H1 (cell line): ENCODE results near the gene XRRA1. TPM values are rescaled to one million over a fixed set of nuclear protein-coding genes. Genes with fewer than 3 reads are reported as not detected.

Source experiments
- CTCF ChIA-PET: fragments of 300-600 bp; sonication (Branson Sonifier 250); formaldehyde crosslinking; loops from one replicate; lab custom pipeline; 2021; ENCODE audit not compliant: partially characterized antibody; lab: Charles Lee
- POLR2A ChIA-PET: fragments of 300-600 bp; sonication (Branson Sonifier 250); formaldehyde crosslinking; loops from one replicate; lab custom pipeline; 2021; ENCODE audit warnings: inconsistent platforms; ENCODE audit not compliant: partially characterized antibody; lab: Charles Lee
- DNase-seq, 2 experiments: peaks; one replicate each; pipeline versions ENCODE4 v3.0.0 to v3.0.0-alpha.2; 2010 to 2022; ENCODE audit warnings: low spot score in 2 of 2, low read depth in 1 of 2, mixed read lengths in 1 of 2
- FAIRE-seq: peaks from 2 replicates; lab custom pipeline; 2011; peaks lifted over from hg19 to GRCh38; lab: Jason Lieb, UNC
- H2AFZ ChIP-seq: 2 replicates; pipeline ENCODE4 v1.8.1; 2012; ENCODE audit warnings: low read length, inconsistent platforms
- H2AK5ac ChIP-seq: 2 replicates; pipeline ENCODE4 v1.6.1; 2013; ENCODE audit warnings: low read depth, low read length
- H2BK120ac ChIP-seq: replicated peaks from 2 replicates; pipeline ENCODE3; 2013; ENCODE audit warnings: low read depth, low read length, inconsistent platforms
- H2BK12ac ChIP-seq: 2 replicates; pipeline ENCODE4 v1.6.1; 2013; ENCODE audit warnings: low read depth, low read length
- H2BK15ac ChIP-seq: 2 replicates; pipeline ENCODE4 v1.6.1; 2013; ENCODE audit warnings: low read length
- H2BK20ac ChIP-seq: 2 replicates; pipeline ENCODE4 v1.6.1; 2013; ENCODE audit warnings: low read length
- H2BK5ac ChIP-seq: 2 replicates; pipeline ENCODE4 v1.6.1; 2013; ENCODE audit warnings: low read depth, low read length
- H3K14ac ChIP-seq: 2 replicates; pipeline ENCODE4 v1.6.1; 2013; ENCODE audit warnings: inconsistent platforms; ENCODE audit not compliant: insufficient read length
- H3K18ac ChIP-seq: 2 replicates; pipeline ENCODE4 v1.6.1; 2013; ENCODE audit warnings: low read length; ENCODE audit errors: extremely low read depth
- H3K23ac ChIP-seq: 2 replicates; pipeline ENCODE4 v1.6.1; 2013; ENCODE audit warnings: inconsistent platforms; ENCODE audit not compliant: insufficient read length
- H3K23me2 ChIP-seq: 2 replicates; pipeline ENCODE4 v1.6.1; 2013; ENCODE audit warnings: low read depth, low read length
- H3K27ac ChIP-seq: 2 replicates; pipeline ENCODE4 v1.6.1; 2011; ENCODE audit warnings: low read depth, low read length, inconsistent platforms
- H3K27me3 ChIP-seq, 4 experiments: replicated peaks in 1 of 4; 1 replicate in 1 of 4; 2 replicates in 3 of 4; pipeline versions ENCODE4 v1.6.1 to v1.8.1; 2011 to 2013; ENCODE audit warnings: low read length in 3 of 4, mild to moderate bottlenecking in 3 of 4, inconsistent platforms in 2 of 4, mixed read lengths in 2 of 4, moderate library complexity in 1 of 4; ENCODE audit not compliant: control insufficient read depth in 3 of 4, insufficient read depth in 3 of 4; ENCODE audit errors: extremely low read depth in 1 of 4
- H3K36me3 ChIP-seq, 4 experiments: 2 replicates each; pipeline versions ENCODE4 v1.6.1 to v1.8.1; 2011 to 2013; ENCODE audit warnings: mild to moderate bottlenecking in 4 of 4, low read length in 3 of 4, moderate library complexity in 2 of 4, control low read depth in 1 of 4, inconsistent platforms in 1 of 4; ENCODE audit not compliant: insufficient read depth in 4 of 4, control insufficient read depth in 2 of 4
- H3K4ac ChIP-seq: replicated peaks from 2 replicates; pipeline ENCODE3; 2013; ENCODE audit warnings: low read length, low read depth, mixed read lengths, inconsistent platforms; ENCODE audit not compliant: insufficient read length
- H3K4me1 ChIP-seq, 4 experiments: replicated peaks in 1 of 4; 1 replicate in 1 of 4; 2 replicates in 3 of 4; pipeline versions ENCODE4 v1.6.1 to v1.8.1; 2011 to 2013; ENCODE audit warnings: low read length in 3 of 4, inconsistent platforms in 2 of 4, mixed read lengths in 1 of 4; ENCODE audit not compliant: insufficient read depth in 4 of 4, control insufficient read depth in 3 of 4
- H3K4me2 ChIP-seq, 2 experiments: 2 replicates each; pipeline versions ENCODE4 v1.6.1 to v1.8.1; 2011 to 2013; ENCODE audit warnings: low read depth in 2 of 2, low read length in 2 of 2, control low read depth in 1 of 2, inconsistent platforms in 1 of 2, mild to moderate bottlenecking in 1 of 2; ENCODE audit not compliant: insufficient read depth in 1 of 2
- H3K4me3 ChIP-seq, 4 experiments: fragments of 200-600, 300-600 bp in 1 of 4; sonication (generic), shearing (Covaris generic), sonication (Bioruptor Twin) in 1 of 4; 2 replicates each; pipeline versions ENCODE4 v1.5.1 to v1.8.1; 2011 to 2016; ENCODE audit warnings: low read length in 4 of 4, low read depth in 3 of 4, control low read depth in 2 of 4, inconsistent platforms in 2 of 4, mild to moderate bottlenecking in 2 of 4, mixed read lengths in 1 of 4, moderate library complexity in 1 of 4; ENCODE audit not compliant: insufficient read depth in 2 of 4; ENCODE audit errors: extremely low read depth in 1 of 4
- H3K56ac ChIP-seq: replicated peaks from 2 replicates; pipeline ENCODE3; 2013; ENCODE audit warnings: low read depth, mild to moderate bottlenecking, mixed read lengths, low read length, inconsistent platforms; ENCODE audit not compliant: insufficient read length
- H3K79me1 ChIP-seq: 2 replicates; pipeline ENCODE4 v1.6.1; 2013; ENCODE audit warnings: low read depth, low read length, control low read depth
- H3K79me2 ChIP-seq, 2 experiments: 2 replicates each; pipeline versions ENCODE4 v1.6.1 to v1.8.1; 2012 to 2013; ENCODE audit warnings: low read length in 2 of 2, mild to moderate bottlenecking in 2 of 2, inconsistent platforms in 1 of 2; ENCODE audit not compliant: insufficient read depth in 2 of 2, control insufficient read depth in 1 of 2
- H3K9ac ChIP-seq, 4 experiments: replicated peaks in 1 of 4; 1 replicate in 1 of 4; 2 replicates in 3 of 4; pipeline versions ENCODE4 v1.6.1 to v1.8.1; 2011 to 2013; ENCODE audit warnings: low read depth in 3 of 4, low read length in 3 of 4, control low read depth in 2 of 4, mild to moderate bottlenecking in 2 of 4, moderate library complexity in 2 of 4, inconsistent platforms in 1 of 4; ENCODE audit errors: extremely low read depth in 1 of 4
- H3K9me3 ChIP-seq, 2 experiments: 2 replicates each; pipeline versions ENCODE4 v1.6.1 to v1.8.1; 2012 to 2013; ENCODE audit warnings: mild to moderate bottlenecking in 2 of 2, moderate library complexity in 2 of 2, control low read depth in 1 of 2, inconsistent platforms in 1 of 2, low read depth in 1 of 2, low read length in 1 of 2, mixed read lengths in 1 of 2; ENCODE audit not compliant: insufficient read depth in 2 of 2
- H4K20me1 ChIP-seq, 2 experiments: replicated peaks in 1 of 2; 2 replicates each; pipeline versions ENCODE3 to v1.8.1; 2011 to 2013; ENCODE audit warnings: inconsistent platforms in 2 of 2, low read length in 2 of 2, mild to moderate bottlenecking in 1 of 2; ENCODE audit not compliant: insufficient read depth in 2 of 2, control insufficient read depth in 1 of 2
- H4K5ac ChIP-seq: 2 replicates; pipeline ENCODE4 v1.6.1; 2013; ENCODE audit warnings: low read length, low read depth, mixed read lengths, inconsistent platforms; ENCODE audit not compliant: insufficient read length
- H4K8ac ChIP-seq: 2 replicates; pipeline ENCODE4 v1.8.0; 2013; ENCODE audit warnings: mild to moderate bottlenecking, moderate library complexity, low read length, inconsistent platforms; ENCODE audit not compliant: insufficient read depth; ENCODE audit errors: extremely low read depth
- H4K91ac ChIP-seq: replicated peaks from 2 replicates; pipeline ENCODE3; 2013; ENCODE audit warnings: low read length, mixed read lengths, inconsistent platforms; ENCODE audit not compliant: insufficient read length
- HDAC2 ChIP-seq, 2 experiments: fragments of 300-600 bp in 1 of 2; sonication (generic) in 1 of 2; IDR thresholded peaks; 2 replicates each; pipeline ENCODE4 v1.6.1; 2011 to 2012; ENCODE audit warnings: low read depth in 2 of 2, low read length in 2 of 2, mild to moderate bottlenecking in 2 of 2, moderate library complexity in 2 of 2, borderline replicate concordance in 1 of 2, inconsistent platforms in 1 of 2
- JUND ChIP-seq: IDR thresholded peaks from 2 replicates; pipeline ENCODE4 v1.6.1; 2011; ENCODE audit warnings: mild to moderate bottlenecking, improper control_type of control experiment, low read length
- MAFK ChIP-seq: IDR thresholded peaks from 2 replicates; pipeline ENCODE4 v1.6.1; 2012; ENCODE audit warnings: low read depth, mild to moderate bottlenecking, improper control_type of control experiment, low read length
- PHF8 ChIP-seq: fragments of 200-600 bp; sonication (generic); conservative IDR thresholded peaks from 2 replicates; pipeline ENCODE4 v1.7.1; 2012; ENCODE audit warnings: low read depth, mild to moderate bottlenecking, inconsistent platforms, low read length, moderate library complexity
- SAP30 ChIP-seq: fragments of 300-600 bp; sonication (generic); IDR thresholded peaks from 2 replicates; pipeline ENCODE4 v1.7.1; 2012; ENCODE audit warnings: low read length, moderate library complexity, mild to moderate bottlenecking, inconsistent platforms; ENCODE audit not compliant: insufficient read depth, insufficient replicate concordance
- SIN3A ChIP-seq, 2 experiments: IDR thresholded peaks in 1 of 2; conservative IDR thresholded peaks in 1 of 2; 2 replicates each; pipeline ENCODE4 v1.6.1; 2011 to 2012; ENCODE audit warnings: low read length in 2 of 2, improper control_type of control experiment in 1 of 2, low read depth in 1 of 2, mild to moderate bottlenecking in 1 of 2
- SP4 ChIP-seq: IDR thresholded peaks from 2 replicates; pipeline ENCODE4 v1.6.1; 2012; ENCODE audit warnings: low read length, inconsistent platforms
- TAF7 ChIP-seq: optimal IDR thresholded peaks from 2 replicates; pipeline ENCODE3; 2011; ENCODE audit warnings: low read depth, mild to moderate bottlenecking, inconsistent platforms, low read length, moderate library complexity, borderline replicate concordance
- TEAD4 ChIP-seq: IDR thresholded peaks from 2 replicates; pipeline ENCODE4 v1.6.1; 2012; ENCODE audit warnings: low read depth, low read length, inconsistent platforms, mixed read lengths
- YY1 ChIP-seq: IDR thresholded peaks from 2 replicates; pipeline ENCODE4 v1.6.1; 2011; ENCODE audit warnings: low read depth, mild to moderate bottlenecking, low read length
- WGBS, 2 experiments: shearing (Covaris generic) in 1 of 2; methylation state at CpG; one replicate each; pipeline versions ENCODE4 v1.1.6 to v1.1.7; 2013 to 2015; ENCODE audit warnings: low lambda C conversion rate in 2 of 2, mixed read lengths in 2 of 2, inconsistent platforms in 1 of 2, low coverage in 1 of 2, missing lambda C conversion rate in 1 of 2; ENCODE audit not compliant: insufficient replicate concordance in 2 of 2, insufficient coverage in 1 of 2, insufficient read length in 1 of 2; ENCODE audit errors: extremely low coverage in 1 of 2, missing lambda C conversion rate in 1 of 2; 5-methylcytosine and 5-hydroxymethylcytosine counted together
- polyA plus RNA-seq, 7 experiments: library from polyadenylated mRNA; depleted of rRNA in 3 of 7; stranded (reverse) in 5 of 7; unstranded in 2 of 7; fragments of >200 nt in 5 of 7; fragments of 200-250 nt in 2 of 7; gene quantifications; 1 replicate in 5 of 7; 2 replicates in 1 of 7; 4 replicates in 1 of 7; pipeline versions ENCODE4 v1.2.1 to v1.2.3, GENCODE V29; 2011 to 2013; ENCODE audit warnings: missing spikeins in 2 of 7, mixed read lengths in 2 of 7
- total RNA-seq: library from RNA; stranded (reverse); fragmentation: NEBNext Ultra II Directional; extraction: Animal tissue kit (Norgen Biotek cat#: 25700); gene quantifications from 2 replicates; pipeline ENCODE4 v1.2.1, GENCODE V29; 2021
- TF ChIP-seq, protein P1 (sequence below): IDR thresholded peaks from 2 replicates; pipeline ENCODE4 v1.6.1; 2011; ENCODE audit warnings: low read length, improper control_type of control experiment
- TF ChIP-seq, protein P2 (sequence below): IDR thresholded peaks from 2 replicates; pipeline ENCODE4 v1.6.1; 2012; ENCODE audit warnings: inconsistent platforms

Gene XRRA1
- total and polyA plus RNA-seq, 2 of the 8 experiments (the other 6 are each of a cell fraction or from before 2014, with no cell fraction given) = 2.1 to 7.1 TPM

- ChIA-PET POLR2A (interaction anchor here (1.8 kb wide), 1 partner anchor 11 kb away, joined by 5 read pairs; no protein-coding TSS in a partner anchor), CTCF (interaction anchor here (1.7 kb wide), 1 partner anchor 12 kb away, joined by 6 read pairs; no protein-coding TSS in a partner anchor)
- Histone ChIP-seq H3K79me2 (peaks cover 6 to 97% of the 10 kb centered on the region in 2 experiments), H2BK12ac (no peak overlapping the region), H4K5ac (no peak overlapping the region), H2AFZ (no peak overlapping the region), H4K20me1 (peaks cover 6 to 9% of the 10 kb centered on the region in 2 experiments), H3K23ac (no peak overlapping the region), H3K56ac (no peak overlapping the region), H4K8ac (no peak overlapping the region), H3K23me2 (no peaks in the 10 kb centered on the region), H2BK15ac (no peak overlapping the region), H3K14ac (no peak overlapping the region), H3K9me3 (no peaks in the 10 kb centered on the region), H4K91ac (no peak overlapping the region), H3K4me1 (no peaks in the 10 kb centered on the region; a peak in 1 of 7 replicates), H3K27me3 (no peaks in the 10 kb centered on the region), H2BK20ac (no peak overlapping the region), H3K4me2 (no peak overlapping the region), H3K36me3 (peaks cover 0 to 9% (median 0%) of the 10 kb centered on the region in 4 experiments; a peak in 2 of 8 replicates), H2BK5ac (no peak overlapping the region), H3K18ac (no peak overlapping the region), H3K4ac (no peak overlapping the region), H3K79me1 (peaks cover 5% of the 10 kb centered on the region), H3K9ac (no peak overlapping the region; a peak in 1 of 7 replicates), H2AK5ac (no peak overlapping the region), H3K4me3 (no peak overlapping the region), H2BK120ac (no peak overlapping the region), H3K27ac (no peak overlapping the region)
- FAIRE-seq (no peak), DNase-seq (no peak)
- WGBS, 2 experiments = 95% methylated on average over 1 of the region's 1 CpG; no CpG with 5 or more reads in 1 of the 2 experiments
- TF ChIP-seq SAP30 = no peak
- no peak for TF ChIP-seq TEAD4
- TF ChIP-seq TAF7 = no peak
- no peak for TF ChIP-seq SIN3A (conservative IDR thresholded peaks at IDR 0.05 in 1 of 2, IDR thresholded peaks at IDR 0.05 in 1 of 2; ENCODE audit: low read depth in 1 of 2, low read length in 2 of 2)
- no peak for TF ChIP-seq YY1
- no peak for TF ChIP-seq MAFK
- TF ChIP-seq JUND = no peak
- TF ChIP-seq SP4 = no peak
- TF ChIP-seq, protein P1, sequence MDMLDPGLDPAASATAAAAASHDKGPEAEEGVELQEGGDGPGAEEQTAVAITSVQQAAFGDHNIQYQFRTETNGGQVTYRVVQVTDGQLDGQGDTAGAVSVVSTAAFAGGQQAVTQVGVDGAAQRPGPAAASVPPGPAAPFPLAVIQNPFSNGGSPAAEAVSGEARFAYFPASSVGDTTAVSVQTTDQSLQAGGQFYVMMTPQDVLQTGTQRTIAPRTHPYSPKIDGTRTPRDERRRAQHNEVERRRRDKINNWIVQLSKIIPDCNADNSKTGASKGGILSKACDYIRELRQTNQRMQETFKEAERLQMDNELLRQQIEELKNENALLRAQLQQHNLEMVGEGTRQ = no peak
- TF ChIP-seq, protein P2, sequence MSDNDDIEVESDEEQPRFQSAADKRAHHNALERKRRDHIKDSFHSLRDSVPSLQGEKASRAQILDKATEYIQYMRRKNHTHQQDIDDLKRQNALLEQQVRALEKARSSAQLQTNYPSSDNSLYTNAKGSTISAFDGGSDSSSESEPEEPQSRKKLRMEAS = no peak
- no peak for TF ChIP-seq HDAC2 (IDR thresholded peaks at IDR 0.05; ENCODE audit: borderline replicate concordance in 1 of 2, low read depth in 2 of 2, low read length in 2 of 2)
- no peak for TF ChIP-seq PHF8
Observed at GRCh38 chr11:74954199-74954598, 5.3 kb upstream of the XRRA1 start.
